ENCODE data around the gene GMPPB.

Gene GMPPB

GRCh38 chr3:49671291-49672288 is 52.2 kb downstream of the GMPPB start:
- DNase-seq (ENCODE audit: low read depth, low spot score), result peak; percentile 85

GRCh38 chr3:49670940-49671290 is 52.8 kb downstream of the GMPPB start:
- DNase-seq (ENCODE audit: low read depth, low spot score), result no peak
